Astrocyte (in vitro differentiated cells and primary cell): Measurements from ENCODE around the gene ALOX12.

Experiments used
- EZH2 ChIP-seq: IDR thresholded peaks from 2 replicates; pipeline ENCODE4 v1.6.1; 2012; ENCODE audit warnings: mild to moderate bottlenecking, low read length, inconsistent platforms; ENCODE audit not compliant: insufficient read depth
- TF ChIP-seq, protein P1 (sequence below): IDR thresholded peaks from 2 replicates; pipeline ENCODE4 v1.5.1; 2011; ENCODE audit warnings: low read depth, mild to moderate bottlenecking, inconsistent platforms, low read length, moderate library complexity; ENCODE audit not compliant: insufficient read depth

DNA sequence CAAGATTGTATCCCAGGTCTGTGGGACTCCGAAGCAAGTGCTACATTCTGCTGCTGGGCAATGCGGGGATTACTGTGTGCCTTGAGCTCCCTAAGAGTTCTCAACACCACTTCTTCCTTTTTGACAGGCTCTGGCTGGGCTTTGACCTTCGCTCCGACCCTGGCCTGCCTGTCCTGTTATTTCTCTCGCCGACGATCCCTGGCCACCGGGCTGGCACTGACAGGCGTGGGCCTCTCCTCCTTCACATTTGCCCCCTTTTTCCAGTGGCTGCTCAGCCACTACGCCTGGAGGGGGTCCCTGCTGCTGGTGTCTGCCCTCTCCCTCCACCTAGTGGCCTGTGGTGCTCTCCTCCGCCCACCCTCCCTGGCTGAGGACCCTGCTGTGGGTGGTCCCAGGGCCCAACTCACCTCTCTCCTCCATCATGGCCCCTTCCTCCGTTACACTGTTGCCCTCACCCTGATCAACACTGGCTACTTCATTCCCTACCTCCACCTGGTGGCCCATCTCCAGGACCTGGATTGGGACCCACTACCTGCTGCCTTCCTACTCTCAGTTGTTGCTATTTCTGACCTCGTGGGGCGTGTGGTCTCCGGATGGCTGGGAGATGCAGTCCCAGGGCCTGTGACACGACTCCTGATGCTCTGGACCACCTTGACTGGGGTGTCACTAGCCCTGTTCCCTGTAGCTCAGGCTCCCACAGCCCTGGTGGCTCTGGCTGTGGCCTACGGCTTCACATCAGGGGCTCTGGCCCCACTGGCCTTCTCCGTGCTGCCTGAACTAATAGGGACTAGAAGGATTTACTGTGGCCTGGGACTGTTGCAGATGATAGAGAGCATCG, 42.4 kb downstream of the ALOX12 start:
- TF ChIP-seq, protein P1, sequence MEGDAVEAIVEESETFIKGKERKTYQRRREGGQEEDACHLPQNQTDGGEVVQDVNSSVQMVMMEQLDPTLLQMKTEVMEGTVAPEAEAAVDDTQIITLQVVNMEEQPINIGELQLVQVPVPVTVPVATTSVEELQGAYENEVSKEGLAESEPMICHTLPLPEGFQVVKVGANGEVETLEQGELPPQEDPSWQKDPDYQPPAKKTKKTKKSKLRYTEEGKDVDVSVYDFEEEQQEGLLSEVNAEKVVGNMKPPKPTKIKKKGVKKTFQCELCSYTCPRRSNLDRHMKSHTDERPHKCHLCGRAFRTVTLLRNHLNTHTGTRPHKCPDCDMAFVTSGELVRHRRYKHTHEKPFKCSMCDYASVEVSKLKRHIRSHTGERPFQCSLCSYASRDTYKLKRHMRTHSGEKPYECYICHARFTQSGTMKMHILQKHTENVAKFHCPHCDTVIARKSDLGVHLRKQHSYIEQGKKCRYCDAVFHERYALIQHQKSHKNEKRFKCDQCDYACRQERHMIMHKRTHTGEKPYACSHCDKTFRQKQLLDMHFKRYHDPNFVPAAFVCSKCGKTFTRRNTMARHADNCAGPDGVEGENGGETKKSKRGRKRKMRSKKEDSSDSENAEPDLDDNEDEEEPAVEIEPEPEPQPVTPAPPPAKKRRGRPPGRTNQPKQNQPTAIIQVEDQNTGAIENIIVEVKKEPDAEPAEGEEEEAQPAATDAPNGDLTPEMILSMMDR = no peak
- no peak for TF ChIP-seq EZH2
